AG08396 (cell line): ENCODE measurements around the gene PHC3.
"Not testable (repeated sequence)": the region's sequence is repeated elsewhere in the genome, so short reads cannot be mapped to it uniquely, and the experiment has no call there.

Experiments
- DNase-seq: peaks from one replicate; pipeline ENCODE4 v3.0.0; 2012; ENCODE audit warnings: low spot score, mixed read lengths

PHC3 gene

GRCh38 chr3:170180908-170181885 is at the start of gene PHC3:
TSS of gene PHC3 (minus strand) at chr3:170181733. CDS start at chr3:170181715, 18 bp downstream.
- peak; percentile 99 for DNase-seq

GRCh38 chr3:170228093-170228766 is 46.7 kb upstream of the PHC3 start:
- DNase-seq: peak; percentile 20

- DNase-seq: peak; percentile 29
Measured at GRCh38 chr3:170226426-170226960, 45.0 kb upstream of the PHC3 start.

GRCh38 chr3:170225166-170225565 is 43.6 kb upstream of the PHC3 start:
- no peak for DNase-seq

DNA sequence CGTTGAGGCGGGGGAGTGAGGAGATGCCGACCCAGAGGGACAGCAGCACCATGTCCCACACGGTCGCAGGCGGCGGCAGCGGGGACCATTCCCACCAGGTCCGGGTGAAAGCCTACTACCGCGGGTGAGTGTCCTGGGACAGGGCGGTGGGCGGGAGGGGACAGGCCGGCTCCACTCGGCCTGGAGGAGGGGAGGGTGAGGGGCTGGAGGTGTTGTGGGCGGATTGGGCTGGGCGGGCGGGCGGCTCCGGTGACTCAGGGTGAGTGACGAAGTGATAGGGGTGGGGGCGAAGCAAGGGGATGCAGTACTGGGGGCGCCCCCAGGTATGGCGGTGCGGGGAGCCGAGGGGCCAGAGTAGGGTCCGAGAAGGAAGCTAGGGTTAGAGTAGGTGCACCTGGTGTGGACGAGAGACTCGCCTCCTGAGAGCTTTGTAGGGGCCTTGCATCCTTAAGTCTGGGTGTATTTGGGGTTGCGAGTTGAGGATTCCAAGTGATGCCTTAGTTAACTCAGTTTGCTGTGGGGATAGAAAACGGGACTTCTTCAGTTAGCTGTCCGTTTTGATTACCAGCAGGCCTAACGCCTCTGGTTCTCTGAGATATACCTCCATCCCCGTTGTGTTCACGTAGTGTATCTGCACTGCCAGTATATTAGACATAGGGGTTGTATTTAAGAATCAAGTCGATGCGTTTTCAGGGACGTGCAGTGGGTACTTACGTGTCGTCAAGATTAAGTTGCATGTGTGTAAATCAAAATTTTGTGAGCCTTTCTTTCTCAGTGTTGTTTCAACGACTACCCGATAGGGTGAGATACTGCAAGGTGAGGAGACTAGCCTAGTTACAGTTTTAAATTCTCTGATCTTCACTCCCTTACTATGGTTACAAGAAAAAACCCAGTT is 41.4 kb upstream of the PHC3 start:
- peak; percentile 41 for DNase-seq

GRCh38 chr3:170221924-170222646 is 40.6 kb upstream of the PHC3 start, which contains the start of gene PRKCI:
TSS of gene PRKCI (plus strand) at chr3:170222424. CDS start at chr3:170222670, 246 bp downstream.
- DNase-seq: peak; percentile 96

DNA sequence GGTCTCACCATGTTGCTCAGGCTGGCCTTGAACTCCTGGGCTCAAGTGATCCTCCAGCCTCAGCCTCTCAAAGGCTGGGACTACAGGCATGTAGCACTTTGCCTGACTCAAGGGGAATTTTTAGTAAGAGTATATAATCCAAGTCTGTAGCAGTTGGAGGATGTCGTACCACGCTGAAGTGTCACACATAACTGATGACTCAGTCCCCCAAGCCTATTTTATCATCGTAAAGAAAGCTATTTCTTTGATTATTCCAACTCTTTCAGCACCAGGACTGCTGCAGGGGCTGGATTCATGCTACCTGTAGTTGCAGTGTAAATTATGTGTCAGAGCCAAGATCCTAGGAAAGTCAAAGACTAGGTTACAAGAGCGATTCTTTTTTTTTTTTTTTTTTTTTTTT is 39.3 kb upstream of the PHC3 start:
- DNase-seq: peak; percentile 36

- DNase-seq: no peak
Measured at GRCh38 chr3:170219850-170220249, 38.3 kb upstream of the PHC3 start.

GRCh38 chr3:170211668-170212067 is 30.1 kb upstream of the PHC3 start:
- no peak for DNase-seq

DNA sequence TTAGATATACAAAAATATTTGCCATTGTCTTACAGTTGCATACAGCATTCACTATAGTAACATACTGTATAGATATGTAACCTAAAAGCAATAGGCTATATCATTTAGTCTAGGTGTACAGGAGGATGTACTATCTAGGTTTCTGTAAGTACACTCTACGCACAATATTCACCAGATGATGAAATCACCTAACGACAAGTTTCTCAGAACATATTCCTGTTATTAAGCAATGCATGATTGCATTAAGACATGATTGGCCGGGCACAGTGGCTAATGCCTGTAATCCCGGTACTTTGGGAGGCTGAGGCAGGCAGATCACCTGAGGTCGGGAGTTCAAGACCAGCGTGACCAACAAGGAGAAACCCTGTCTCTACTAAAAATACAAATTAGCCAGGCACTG is 26.2 kb upstream of the PHC3 start:
- DNase-seq: no peak

- DNase-seq: not testable (repeated sequence)
Measured at GRCh38 chr3:170206164-170206762, 24.7 kb upstream of the PHC3 start.

DNA sequence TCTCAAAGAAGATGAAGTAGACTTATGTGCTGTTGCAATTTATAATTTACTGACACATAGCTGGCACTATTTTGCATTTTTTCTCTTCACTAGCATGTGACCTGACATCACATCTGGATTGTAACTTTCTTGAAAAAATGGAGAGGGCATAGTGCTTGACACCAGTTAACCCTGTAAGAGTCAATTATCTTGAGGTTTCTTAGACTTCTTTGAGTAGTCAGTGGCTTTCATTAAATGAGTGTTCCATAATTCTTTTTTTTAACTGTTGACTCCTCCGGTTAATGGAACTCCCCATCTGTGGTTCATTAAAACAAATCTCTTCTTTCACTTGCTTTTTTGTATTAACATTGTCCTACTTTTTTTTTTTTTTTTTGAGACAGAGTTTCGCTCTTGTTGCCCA is 23.8 kb upstream of the PHC3 start:
- no peak for DNase-seq

DNA sequence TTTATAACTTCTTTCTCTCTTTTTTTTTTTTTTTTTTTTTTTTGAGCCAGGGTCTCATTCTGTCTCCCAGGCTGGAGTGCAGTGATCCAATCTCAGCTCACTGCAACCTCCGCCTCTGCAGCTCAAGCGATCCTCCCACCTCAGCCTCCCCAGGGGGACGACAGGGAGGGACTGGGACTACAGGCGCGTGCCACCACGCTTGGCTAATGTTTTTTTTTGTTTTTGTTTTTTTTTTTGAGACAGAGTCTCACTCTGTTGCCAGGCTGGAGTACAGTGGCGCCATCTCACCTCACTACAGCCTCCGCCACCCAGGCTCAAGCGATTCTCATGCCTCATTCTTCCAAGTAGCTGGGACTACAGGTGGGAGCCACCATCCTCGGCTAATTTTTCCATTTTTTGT is 23.0 kb upstream of the PHC3 start:
- DNase-seq: no peak

DNA sequence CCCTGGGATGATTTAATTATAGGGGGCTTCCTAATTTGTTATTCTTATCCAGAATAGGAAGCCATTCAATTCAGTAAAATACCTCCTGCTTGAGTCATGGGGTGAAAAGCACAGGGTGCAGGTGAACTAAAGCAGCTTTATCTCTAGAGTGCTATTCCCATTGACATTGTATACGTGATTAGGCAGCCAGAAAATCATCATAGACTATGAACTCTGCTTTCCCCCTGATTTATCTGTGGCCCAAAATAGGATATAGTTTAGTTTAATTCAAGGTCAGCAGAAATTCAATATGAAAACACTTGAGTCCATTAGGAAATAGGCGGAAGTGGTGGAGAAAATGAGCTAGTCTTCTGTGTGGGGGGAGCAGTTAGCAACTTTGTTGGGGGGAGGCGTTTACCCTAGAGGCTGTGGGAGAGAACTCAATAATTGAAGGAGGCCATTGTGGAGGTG is 22.5 kb upstream of the PHC3 start:
- no peak for DNase-seq

DNA sequence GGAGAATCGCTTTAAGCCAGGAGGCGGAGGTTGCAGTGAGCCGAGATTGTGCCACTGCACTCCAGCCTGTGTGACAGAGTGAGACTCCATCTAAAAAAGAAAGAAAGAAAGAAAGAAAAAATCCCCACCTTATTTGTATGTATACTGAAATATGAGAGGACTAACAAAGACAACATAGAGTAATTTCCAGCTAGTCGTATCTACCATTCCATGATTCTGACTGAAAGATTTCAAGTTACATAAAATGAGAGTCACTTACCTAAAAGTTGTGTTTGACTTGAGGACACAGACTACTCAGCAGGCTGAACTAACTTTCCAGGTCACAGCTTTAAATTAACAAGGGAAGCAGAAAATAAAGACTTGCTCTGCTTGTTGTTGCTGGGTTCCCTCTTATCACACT is 21.9 kb upstream of the PHC3 start:
- DNase-seq: no peak

GRCh38 chr3:170201527-170201926 is 20.0 kb upstream of the PHC3 start:
- DNase-seq: no peak

DNA sequence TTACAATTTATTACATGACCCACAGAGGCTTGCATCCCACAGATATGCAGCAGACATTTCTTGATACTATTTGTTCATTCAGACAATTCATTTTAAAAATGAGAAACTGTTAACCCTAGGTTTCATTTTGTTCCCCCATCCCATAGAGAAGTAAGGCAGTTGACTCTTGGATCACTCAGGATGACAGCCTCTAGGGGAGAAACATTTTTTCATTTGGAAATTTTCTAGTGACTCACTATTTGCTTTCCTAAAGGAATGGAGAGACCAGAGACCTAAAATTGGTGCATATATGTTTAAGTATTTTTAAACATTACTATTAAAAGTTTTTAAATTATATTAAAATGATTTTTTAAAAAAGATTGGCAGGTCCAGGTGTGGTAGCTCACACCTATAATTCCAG is 19.5 kb upstream of the PHC3 start:
- no peak for DNase-seq

- DNase-seq: no peak
Measured at GRCh38 chr3:170196833-170197232, 15.3 kb upstream of the PHC3 start.

DNA sequence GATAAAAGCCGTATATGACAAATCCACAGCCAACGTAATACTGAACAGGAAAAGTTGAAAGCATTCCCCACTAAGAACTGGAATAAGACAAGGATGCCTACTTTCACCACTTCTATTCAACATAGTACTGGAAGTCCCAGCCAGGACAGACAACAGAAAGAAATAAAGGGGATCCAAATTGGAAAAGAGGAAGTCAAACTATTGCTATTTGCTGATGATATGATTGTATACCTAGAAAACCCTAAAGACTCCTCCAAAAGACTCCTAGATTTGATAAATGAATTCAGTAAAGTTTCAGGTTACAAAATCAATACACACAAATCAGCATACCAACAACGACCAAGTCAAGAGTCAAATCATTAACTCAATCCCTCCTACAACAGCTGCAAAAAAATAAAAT is 14.2 kb upstream of the PHC3 start:
- not testable (repeated sequence) for DNase-seq

- DNase-seq: no peak
Measured at GRCh38 chr3:170189398-170190256, 8.1 kb upstream of the PHC3 start.
